Measurements from ENCODE around the gene TBC1D7. TPM values are rescaled to one million over a fixed set of nuclear protein-coding genes. Genes with fewer than 3 reads are reported as not detected.
A peak's percentile ranks its signal among the peaks of the same experiment; 100 is the strongest.

Gene TBC1D7
- total and polyA plus RNA-seq, 8 donors, result 18.3 to 38.8 (median 33.6) TPM

GRCh38 chr6:13289789-13290318 lies 38.5 kb downstream of the TBC1D7 start:
- Histone ChIP-seq H3K27me3 (no peaks in the 10 kb centered on the region), H3K36me3 (peaks cover 0 to 92% of the 10 kb centered on the region in 2 donors), H3K27ac (no peak overlapping the region), H3K9me3 (peaks cover 0 to 14% of the 10 kb centered on the region in 2 donors), H3K4me1 (peaks cover 0 to 23% of the 10 kb centered on the region in 2 donors), H3K4me3 (no peak overlapping the region)
- no peak for TF ChIP-seq CTCF (IDR thresholded peaks at IDR 0.05)
- intact Hi-C loops (cut with DNase I), result no loop called here
- DNase-seq, result no peak
- no peak for ATAC-seq

DNA sequence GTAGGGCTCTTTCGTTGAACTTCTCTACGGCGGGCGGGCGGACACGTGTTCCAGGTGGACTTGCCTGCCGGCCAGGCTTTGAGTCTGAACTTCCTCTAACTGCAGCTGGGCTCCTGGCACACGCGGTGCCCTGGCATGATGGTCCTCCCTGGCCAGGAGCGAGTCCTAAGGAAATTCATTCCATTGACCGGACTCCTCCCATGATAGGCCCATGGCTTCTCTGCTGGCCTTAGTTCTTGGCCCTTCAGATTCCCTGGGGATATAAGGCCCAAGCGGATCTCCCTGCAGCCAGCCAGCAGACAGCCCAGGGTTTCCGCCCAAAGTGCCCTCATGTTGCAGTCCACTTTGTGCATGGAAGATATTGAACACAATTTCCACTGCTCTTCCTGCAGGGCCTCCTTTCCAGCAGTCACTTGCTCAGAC lies 39.4 kb downstream of the TBC1D7 start:
- intact Hi-C loops (cut with DNase I), result no loop called here

GRCh38 chr6:13288481-13288880 lies 39.9 kb downstream of the TBC1D7 start:
- intact Hi-C loops (cut with DNase I), result no loop called here

More for the DNA sequence above, 39.4 kb downstream of the TBC1D7 start:
- ATAC-seq (no peak), DNase-seq (no peak)
- H3K27me3 ChIP-seq, result no peaks in the 10 kb centered on the region
- no peak overlapping the region for H3K27ac ChIP-seq
- no peak overlapping the region for H3K4me3 ChIP-seq
- peaks cover 0 to 92% of the 10 kb centered on the region in 2 donors for H3K36me3 ChIP-seq
- no peak for TF ChIP-seq CTCF (IDR thresholded peaks at IDR 0.05)
- H3K9me3 ChIP-seq, result peaks cover 0 to 14% of the 10 kb centered on the region in 2 donors
- peaks cover 0 to 19% of the 10 kb centered on the region in 2 donors for H3K4me1 ChIP-seq

GRCh38 chr6:13287104-13287503 lies 41.2 kb downstream of the TBC1D7 start:
- ATAC-seq, result no peak
- Histone ChIP-seq H3K27me3 (no peaks in the 10 kb centered on the region), H3K36me3 (peaks cover 0 to 93% of the 10 kb centered on the region in 2 donors), H3K4me3 (no peak overlapping the region), H3K9me3 (peaks cover 0 to 14% of the 10 kb centered on the region in 2 donors), H3K27ac (no peak overlapping the region), H3K4me1 (peaks cover 0 to 19% of the 10 kb centered on the region in 2 donors)
- no peak for DNase-seq
- intact Hi-C loops (cut with DNase I), result no loop called here
- no peak for TF ChIP-seq CTCF (IDR thresholded peaks at IDR 0.05)

More at GRCh38 chr6:13288481-13288880, 39.9 kb downstream of the TBC1D7 start:
- DNase-seq (no peak), ATAC-seq (no peak)
- Histone ChIP-seq H3K27me3 (no peaks in the 10 kb centered on the region), H3K4me1 (peaks cover 0 to 19% of the 10 kb centered on the region in 2 donors), H3K36me3 (peaks cover 0 to 92% of the 10 kb centered on the region in 2 donors), H3K9me3 (peaks cover 0 to 14% of the 10 kb centered on the region in 2 donors), H3K4me3 (no peak overlapping the region), H3K27ac (no peak overlapping the region)
- TF ChIP-seq CTCF (IDR thresholded peaks at IDR 0.05), result no peak

- DNase-seq, result no peak
- no peaks in the 10 kb centered on the region for H3K27me3 ChIP-seq
- no peak for TF ChIP-seq CTCF (IDR thresholded peaks at IDR 0.05)
- peak overlapping the region in 1 of 2 donors; percentile 57 for H3K27ac ChIP-seq
- peaks cover 0 to 14% of the 10 kb centered on the region in 2 donors for H3K9me3 ChIP-seq
- H3K36me3 ChIP-seq, result peaks cover 0 to 96% of the 10 kb centered on the region in 2 donors
- H3K4me3 ChIP-seq, result no peak overlapping the region
- intact Hi-C loops (cut with DNase I), result no loop called here
- peaks cover 0 to 19% of the 10 kb centered on the region in 2 donors for H3K4me1 ChIP-seq
- ATAC-seq, result peak; percentile 59
Measured at GRCh38 chr6:13286181-13286580, 42.2 kb downstream of the TBC1D7 start.

Data from left lung (tissue), 10 donors.